B cell (primary cell): Measurements from ENCODE around the gene PRUNE2.

Experiments
- EZH2 ChIP-seq: IDR thresholded peaks from 2 replicates; pipeline ENCODE4 v1.6.1; 2012; ENCODE audit warnings: borderline replicate concordance, low read depth, mild to moderate bottlenecking, moderate library complexity, low read length; ENCODE audit not compliant: insufficient read depth, poor library complexity, severe bottlenecking
- TF ChIP-seq, protein P1 (sequence below): fragments of 200-600 bp; IDR thresholded peaks from one replicate; pipeline ENCODE4 v1.8.0; 2022; ENCODE audit warnings: antibody characterized with exemption, mild to moderate bottlenecking

- TF ChIP-seq EZH2, result no peak
- TF ChIP-seq, protein P1, sequence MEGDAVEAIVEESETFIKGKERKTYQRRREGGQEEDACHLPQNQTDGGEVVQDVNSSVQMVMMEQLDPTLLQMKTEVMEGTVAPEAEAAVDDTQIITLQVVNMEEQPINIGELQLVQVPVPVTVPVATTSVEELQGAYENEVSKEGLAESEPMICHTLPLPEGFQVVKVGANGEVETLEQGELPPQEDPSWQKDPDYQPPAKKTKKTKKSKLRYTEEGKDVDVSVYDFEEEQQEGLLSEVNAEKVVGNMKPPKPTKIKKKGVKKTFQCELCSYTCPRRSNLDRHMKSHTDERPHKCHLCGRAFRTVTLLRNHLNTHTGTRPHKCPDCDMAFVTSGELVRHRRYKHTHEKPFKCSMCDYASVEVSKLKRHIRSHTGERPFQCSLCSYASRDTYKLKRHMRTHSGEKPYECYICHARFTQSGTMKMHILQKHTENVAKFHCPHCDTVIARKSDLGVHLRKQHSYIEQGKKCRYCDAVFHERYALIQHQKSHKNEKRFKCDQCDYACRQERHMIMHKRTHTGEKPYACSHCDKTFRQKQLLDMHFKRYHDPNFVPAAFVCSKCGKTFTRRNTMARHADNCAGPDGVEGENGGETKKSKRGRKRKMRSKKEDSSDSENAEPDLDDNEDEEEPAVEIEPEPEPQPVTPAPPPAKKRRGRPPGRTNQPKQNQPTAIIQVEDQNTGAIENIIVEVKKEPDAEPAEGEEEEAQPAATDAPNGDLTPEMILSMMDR, result no peak
These were observed 267.9 kb downstream of the PRUNE2 start for GRCh38 chr9:76638001-76638400.
